ENCODE measurements around the gene AUH.
"Not testable (repeated sequence)": the region's sequence is repeated elsewhere in the genome, so short reads cannot be mapped to it uniquely, and the experiment has no call there.

The AUH gene

DNA sequence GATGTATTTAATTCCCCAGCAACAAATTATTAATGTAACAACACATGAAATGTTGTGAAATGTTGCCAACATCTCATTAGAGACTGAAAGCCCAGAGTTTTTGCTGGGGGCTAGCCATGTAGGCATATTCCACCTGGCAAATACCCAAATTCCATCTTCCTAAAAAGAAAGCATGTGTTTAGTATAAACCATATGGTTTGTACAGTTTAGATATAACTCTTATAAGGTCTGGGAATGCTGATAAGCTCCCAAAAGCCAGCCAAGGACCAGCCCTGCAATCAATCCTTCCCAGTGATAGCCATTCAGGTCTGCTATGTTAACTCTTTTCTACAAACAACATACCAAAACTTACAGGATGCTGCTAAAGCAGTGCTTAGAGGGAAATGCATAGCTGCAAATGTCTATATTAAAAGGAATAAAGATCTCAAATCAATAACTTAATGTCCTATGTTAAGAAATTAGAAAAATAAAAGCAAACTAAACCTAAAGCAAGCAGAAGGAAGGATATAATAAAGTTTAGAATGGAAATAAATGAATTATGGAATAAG, 158.9 kb downstream of the AUH start:
- DNase-seq: no peak

DNA sequence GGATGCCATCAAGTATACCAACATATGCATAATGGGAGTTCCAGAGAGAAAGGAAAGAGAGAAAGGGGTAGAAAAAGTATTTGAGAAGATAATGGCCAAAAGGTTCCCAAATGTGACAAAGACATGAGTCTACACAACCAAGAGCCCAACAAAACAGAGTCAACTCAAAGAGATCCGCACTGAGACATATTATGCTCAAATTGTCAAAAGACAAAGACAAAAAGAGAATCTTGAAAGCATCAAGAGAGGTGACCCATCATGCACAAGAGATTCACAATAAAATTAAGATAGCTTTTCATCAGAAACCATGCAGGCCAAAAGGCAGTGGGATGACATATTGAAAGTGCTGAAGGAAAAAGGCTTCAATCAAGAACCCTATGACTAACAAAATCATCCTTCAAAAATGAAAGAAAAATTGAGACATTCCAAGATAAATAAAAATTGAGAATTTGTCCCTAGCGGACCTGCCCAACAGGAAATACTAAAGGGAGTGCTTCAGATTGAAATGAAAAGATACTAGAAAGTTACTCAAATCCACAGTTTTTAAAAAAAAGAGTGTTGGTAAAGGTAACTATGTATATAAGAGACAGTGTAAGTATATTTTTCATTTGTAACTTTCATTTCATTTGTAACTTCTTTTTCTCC, 160.9 kb downstream of the AUH start:
- DNase-seq: no peak

- no peak for DNase-seq
These were observed 161.8 kb downstream of the AUH start for GRCh38 chr9:91199739-91200497.

- DNase-seq: not testable (repeated sequence)
These were observed 162.8 kb downstream of the AUH start for GRCh38 chr9:91198881-91199280.

DNA sequence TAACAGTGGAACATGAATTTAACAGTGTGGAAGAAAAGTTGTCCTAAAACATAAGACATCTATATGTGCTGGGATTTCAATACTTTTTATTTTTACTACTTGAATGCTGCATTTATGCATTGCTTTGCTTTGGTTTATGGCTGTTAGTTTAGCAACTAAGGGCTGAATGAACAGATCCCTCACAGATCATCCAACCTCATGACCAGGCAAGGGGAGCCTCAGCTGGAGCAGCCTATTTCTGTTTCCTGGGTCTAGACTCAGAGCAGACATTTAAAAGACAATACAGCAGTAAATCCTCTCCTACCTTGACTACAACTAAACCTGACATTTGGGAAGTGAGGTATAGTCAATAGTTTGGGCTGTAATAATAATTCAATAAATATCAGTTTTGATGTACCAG, 163.3 kb downstream of the AUH start:
- DNase-seq: no peak

- DNase-seq: peak; percentile 98
These were observed 164.2 kb downstream of the AUH start for GRCh38 chr9:91197232-91198181.

DNA sequence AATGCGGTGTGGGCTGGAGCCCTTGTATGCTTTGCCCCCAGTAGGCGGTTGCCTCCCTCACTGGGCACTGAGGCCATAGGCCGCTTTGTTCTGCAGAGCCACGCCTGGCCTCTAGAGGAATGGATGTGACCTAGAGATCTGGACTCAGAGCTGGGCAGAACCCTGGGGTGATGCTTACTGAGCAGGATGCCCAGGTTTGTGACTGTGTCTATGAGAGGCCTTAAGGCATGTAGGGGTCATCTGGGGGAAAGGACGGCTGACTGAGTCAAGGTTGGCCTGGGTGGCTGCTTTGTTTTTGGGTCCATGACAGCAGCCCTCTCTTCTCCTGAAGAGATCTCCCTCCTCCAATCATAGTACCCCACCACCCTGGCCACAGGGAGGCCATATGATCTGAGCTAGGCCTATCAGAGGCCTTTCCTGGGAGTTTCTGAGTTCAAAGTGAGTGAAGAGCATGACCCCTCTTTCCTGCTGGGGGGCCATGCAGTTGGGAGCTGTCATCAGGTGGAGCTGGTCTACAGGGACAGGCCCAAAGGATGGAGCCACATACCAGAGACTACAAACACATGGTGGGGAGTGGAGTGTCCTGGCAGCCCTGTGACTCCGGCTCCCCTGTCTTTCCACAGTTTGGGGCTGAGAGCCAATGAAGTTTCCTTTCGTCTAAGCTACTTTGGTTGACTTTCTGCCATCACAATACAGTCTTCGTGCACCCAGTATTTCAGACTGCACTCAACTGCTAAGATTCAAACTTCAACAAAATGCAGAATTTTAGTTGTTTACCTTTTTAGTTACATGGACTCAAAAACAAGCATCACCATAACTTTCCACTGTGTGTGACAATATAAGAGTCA, 165.4 kb downstream of the AUH start:
- DNase-seq: no peak

DNA sequence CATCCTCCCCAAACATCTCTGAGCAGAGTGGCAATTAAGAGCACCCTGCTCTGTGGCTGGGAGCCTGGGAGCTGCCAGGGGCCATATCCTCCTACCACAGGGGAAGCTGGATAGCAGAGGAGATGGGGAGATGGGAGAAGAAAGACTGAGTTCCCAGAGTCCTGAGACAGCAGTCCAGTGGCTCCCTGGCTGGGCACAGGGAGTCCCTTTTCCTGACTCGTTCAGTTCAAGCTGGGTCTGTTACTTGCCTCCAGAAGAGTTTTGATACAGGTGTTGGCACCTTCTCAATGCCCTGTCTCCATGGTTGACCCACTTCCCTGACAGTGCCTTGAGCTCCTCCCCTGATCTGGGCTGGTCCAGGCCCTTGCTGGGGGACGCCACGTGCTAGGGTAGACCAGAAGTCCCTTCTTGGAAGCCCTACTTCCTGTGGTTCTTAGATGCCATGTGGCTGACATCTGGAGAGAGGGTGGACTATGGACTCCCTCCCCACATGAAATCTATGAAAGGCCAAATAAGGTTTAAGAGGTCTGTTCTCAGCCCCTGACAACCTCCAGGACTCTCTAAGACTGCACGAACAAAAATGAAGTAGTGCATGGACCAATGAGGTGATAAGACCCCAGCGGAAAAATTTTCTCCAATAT, 166.2 kb downstream of the AUH start:
- DNase-seq: no peak

GRCh38 chr9:91193658-91194391, 167.9 kb downstream of the AUH start:
- DNase-seq: peak; percentile 92

DNA sequence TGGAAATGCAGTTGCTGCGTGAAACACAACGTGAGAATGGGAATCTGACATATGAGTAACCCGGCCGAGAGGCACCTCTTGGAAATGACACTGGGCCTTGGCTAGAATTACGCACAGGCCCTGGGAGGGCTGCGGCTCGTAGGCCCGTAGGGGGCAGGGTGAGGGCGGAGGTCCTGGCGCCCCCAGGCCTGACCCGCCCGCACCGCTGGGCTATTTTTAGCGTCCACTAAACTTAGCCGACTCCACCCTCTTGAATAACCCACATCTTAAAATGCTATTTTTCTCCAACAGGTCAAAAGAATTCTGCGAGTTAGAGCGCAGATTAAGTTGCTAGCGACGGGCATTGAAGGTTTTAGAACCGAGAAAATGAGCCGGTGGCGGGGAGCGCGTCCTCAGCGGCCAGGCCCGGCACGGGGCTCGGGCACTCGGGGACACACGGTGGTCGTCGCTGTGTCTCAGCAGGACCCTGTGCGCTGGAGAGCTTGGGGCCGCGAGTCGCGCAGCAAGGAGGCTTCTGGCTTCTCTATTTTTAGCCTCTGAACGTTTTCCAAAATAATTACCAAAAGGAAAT, 168.5 kb downstream of the AUH start:
- DNase-seq: peak; percentile 99

- DNase-seq: peak; percentile 57
These were observed 169.2 kb downstream of the AUH start for GRCh38 chr9:91192381-91193086.

GRCh38 chr9:91191411-91192380, 170.0 kb downstream of the AUH start:
- no peak for DNase-seq

DNA sequence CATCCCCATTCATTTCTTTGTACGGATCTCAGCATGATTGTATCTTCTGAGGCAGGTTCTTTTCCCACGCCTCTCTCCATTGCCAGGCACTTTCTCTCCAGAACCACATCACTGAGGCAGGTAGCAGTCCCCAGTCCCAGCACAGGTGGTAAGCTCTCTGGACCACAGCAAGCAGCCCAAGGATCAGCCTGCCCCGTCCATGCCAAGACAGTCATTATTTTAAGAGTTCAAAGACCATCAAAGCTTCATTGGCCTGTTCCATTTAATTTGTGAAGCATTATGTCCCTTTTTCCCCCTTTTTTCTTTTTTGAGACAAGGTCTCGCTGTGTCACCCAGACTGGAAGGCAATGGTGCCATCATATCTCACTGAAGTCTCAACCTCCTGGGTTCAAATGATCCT, 171.7 kb downstream of the AUH start:
- no peak for DNase-seq

- no peak for DNase-seq
These were observed 172.8 kb downstream of the AUH start for GRCh38 chr9:91188719-91189590.

DNA sequence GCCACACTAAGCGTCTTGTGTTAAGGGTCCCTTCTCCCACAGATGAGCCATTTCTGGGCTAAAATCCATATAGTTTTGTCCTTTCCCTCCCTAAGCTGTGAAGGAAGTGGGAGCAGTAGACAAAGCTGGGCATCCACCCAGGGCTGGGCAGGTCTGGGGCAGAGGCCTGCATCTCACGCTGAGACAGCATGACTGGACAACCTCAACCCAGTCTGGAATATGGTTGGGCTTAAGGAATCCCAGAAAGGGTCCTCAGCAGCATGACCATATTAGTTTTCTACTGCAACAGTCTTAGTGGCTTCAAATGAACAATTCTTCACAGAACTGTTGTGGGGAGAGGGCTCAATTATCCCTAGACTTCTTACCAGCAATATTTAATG, 173.8 kb downstream of the AUH start:
- DNase-seq: peak; percentile 74

DNA sequence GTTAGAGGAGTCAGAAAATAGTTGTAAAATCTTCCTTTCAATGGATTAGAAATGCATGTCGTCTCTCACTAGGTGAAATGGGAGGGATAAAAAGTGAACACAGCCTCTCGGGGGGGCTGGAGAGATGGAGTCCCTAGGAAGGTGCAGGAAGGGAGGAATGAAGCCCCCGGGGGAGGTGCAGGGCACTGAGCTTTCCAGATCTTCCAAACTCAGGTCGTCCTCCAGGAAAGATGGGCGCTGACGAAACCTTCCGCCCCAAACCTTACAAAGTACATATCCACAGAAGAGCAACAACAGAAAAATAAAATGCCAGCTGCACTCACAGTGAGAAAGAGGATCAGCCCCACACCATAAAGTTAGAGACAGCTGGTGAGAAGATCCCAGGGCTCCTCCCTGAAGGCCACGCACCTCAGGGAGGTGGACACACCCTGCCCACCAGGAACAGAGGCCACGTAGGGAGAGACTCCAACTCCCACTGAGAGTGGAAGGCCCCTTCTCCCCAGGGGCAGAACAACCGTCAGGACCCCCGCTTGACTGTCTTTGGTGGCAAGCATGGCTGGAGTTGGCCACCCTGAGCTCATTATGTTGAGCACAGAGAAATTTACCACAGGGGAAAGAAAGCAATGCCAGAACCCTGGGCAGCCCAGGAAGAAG, 174.3 kb downstream of the AUH start:
- DNase-seq: no peak

DNA sequence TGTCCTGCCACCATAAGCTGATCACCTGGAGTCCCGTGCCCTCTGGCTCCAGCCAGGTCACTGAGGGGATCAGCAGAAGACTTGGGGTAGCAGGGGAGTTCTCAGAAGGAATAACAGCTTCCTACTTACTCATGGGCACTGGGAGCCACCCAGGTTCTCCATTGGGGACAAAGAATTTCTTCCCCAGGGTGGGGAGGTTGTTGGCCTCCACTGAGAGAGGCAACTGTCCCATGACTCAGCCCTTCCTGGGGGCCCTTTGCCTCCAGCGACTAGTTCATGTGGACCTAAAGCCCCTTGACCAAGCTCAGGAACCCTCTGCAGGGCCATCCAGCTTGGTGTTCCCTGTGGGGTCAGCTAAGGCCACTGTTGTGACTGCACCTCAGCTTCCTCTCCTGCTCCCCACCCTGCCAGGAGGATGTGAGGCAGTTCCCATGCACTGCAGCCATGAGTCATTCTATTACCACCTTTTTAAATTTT, 175.0 kb downstream of the AUH start:
- peak; percentile 35 for DNase-seq
